Esophagus (tissue), 2 donors: ENCODE results near the gene NOC4L. TPM values are rescaled to one million over a fixed set of nuclear protein-coding genes. Genes with fewer than 3 reads are reported as not detected.
A peak's percentile ranks its signal among the peaks of the same experiment; 100 is the strongest.

Experiments used
- H3K27ac ChIP-seq, 2 donors: one replicate each; pipeline ENCODE4 v1.5.1; 2013; ENCODE audit warnings: low read depth in 2 of 2, mild to moderate bottlenecking in 2 of 2, inconsistent platforms in 1 of 2, low read length in 1 of 2, moderate library complexity in 1 of 2
- H3K27me3 ChIP-seq, 2 donors: one replicate each; pipeline ENCODE4 v1.6.1; 2013; ENCODE audit warnings: low read length in 2 of 2, control low read depth in 1 of 2, mild to moderate bottlenecking in 1 of 2; ENCODE audit not compliant: insufficient read depth in 2 of 2, control insufficient read depth in 1 of 2
- H3K36me3 ChIP-seq, 2 donors: one replicate each; pipeline ENCODE4 v1.6.1; 2013; ENCODE audit warnings: low read length in 1 of 2; ENCODE audit not compliant: control insufficient read depth in 2 of 2, insufficient read depth in 2 of 2
- H3K4me1 ChIP-seq, 2 donors: one replicate each; pipeline ENCODE4 v1.6.1; 2013; ENCODE audit warnings: low read length in 1 of 2; ENCODE audit not compliant: control insufficient read depth in 2 of 2, insufficient read depth in 2 of 2
- H3K4me3 ChIP-seq, 2 donors: one replicate each; pipeline ENCODE4 v1.5.1; 2013; ENCODE audit warnings: low read length in 2 of 2, mild to moderate bottlenecking in 2 of 2, low read depth in 1 of 2, moderate library complexity in 1 of 2
- H3K9me3 ChIP-seq, 2 donors: one replicate each; pipeline ENCODE4 v1.6.1; 2013; ENCODE audit warnings: mild to moderate bottlenecking in 2 of 2, low read depth in 1 of 2, low read length in 1 of 2, moderate library complexity in 1 of 2; ENCODE audit not compliant: control insufficient read depth in 2 of 2, insufficient read depth in 1 of 2
- WGBS, 2 donors: extraction: QIAGEN DNeasy Blood & Tissue Kit; methylation state at CpG; one replicate each; pipeline ENCODE4 v1.1.7; 2013; 5-methylcytosine and 5-hydroxymethylcytosine counted together
- polyA plus RNA-seq, 2 donors: library from polyadenylated mRNA; stranded (reverse); fragments of 200-250 nt; gene quantifications; one replicate each; pipeline ENCODE4 v1.2.3, GENCODE V29; 2013
- donor health status: healthy with polysubstance abuse.
- donor health status: Bipolar disorder and iron deficiency.

Gene NOC4L
- polyA plus RNA-seq, 2 donors: 20.6 to 22.7 TPM

- WGBS, 2 donors: 90 to 92% methylated on average over 19 to 20 of the region's 20 CpGs
- no peak overlapping the region for H3K4me3 ChIP-seq
- peaks cover 0 to 15% of the 10 kb centered on the region in 2 donors for H3K9me3 ChIP-seq
- no peak overlapping the region for H3K27ac ChIP-seq
- no peaks in the 10 kb centered on the region for H3K27me3 ChIP-seq
- H3K36me3 ChIP-seq: peaks cover 8 to 38% of the 10 kb centered on the region in 2 donors
- H3K4me1 ChIP-seq: peaks cover 0 to 9% of the 10 kb centered on the region in 2 donors
Measured at GRCh38 chr12:132152953-132153352, 8.7 kb downstream of the NOC4L start.

GRCh38 chr12:132153501-132154340 lies 9.5 kb downstream of the NOC4L start:
- Histone ChIP-seq H3K4me3 (peak overlapping the region in 1 of 2 donors; percentile 17), H3K36me3 (peaks cover 8 to 37% of the 10 kb centered on the region in 2 donors)
- WGBS, 2 donors: 32% methylated on average over 38 to 41 of the region's 41 CpGs

GRCh38 chr12:132154341-132154761 lies 10.1 kb downstream of the NOC4L start:
- Histone ChIP-seq H3K36me3 (peaks cover 8 to 37% of the 10 kb centered on the region in 2 donors), H3K4me3 (no peak overlapping the region), H3K27ac (no peak overlapping the region), H3K4me1 (peaks cover 0 to 9% of the 10 kb centered on the region in 2 donors), H3K9me3 (peaks cover 0 to 15% of the 10 kb centered on the region in 2 donors), H3K27me3 (no peaks in the 10 kb centered on the region)
- WGBS, 2 donors: 62 to 63% methylated on average over 21 of the region's 21 CpGs

More at GRCh38 chr12:132153501-132154340, 9.5 kb downstream of the NOC4L start:
- H3K4me1 ChIP-seq: peaks cover 0 to 9% of the 10 kb centered on the region in 2 donors
- H3K27ac ChIP-seq: no peak overlapping the region
- H3K27me3 ChIP-seq: no peaks in the 10 kb centered on the region
- H3K9me3 ChIP-seq: peaks cover 0 to 15% of the 10 kb centered on the region in 2 donors

GRCh38 chr12:132154941-132155770 lies 10.9 kb downstream of the NOC4L start:
- H3K27me3 ChIP-seq: no peaks in the 10 kb centered on the region
- H3K27ac ChIP-seq: no peak overlapping the region
- H3K9me3 ChIP-seq: peaks cover 0 to 15% of the 10 kb centered on the region in 2 donors
- H3K4me3 ChIP-seq: no peak overlapping the region
- H3K36me3 ChIP-seq: peaks cover 8 to 37% of the 10 kb centered on the region in 2 donors
- peaks cover 0 to 9% of the 10 kb centered on the region in 2 donors for H3K4me1 ChIP-seq
- 84 to 85% methylated on average over 46 to 51 of the region's 51 CpGs for whole genome bisulfite sequencing, 2 donors

GRCh38 chr12:132155771-132156572 lies 11.7 kb downstream of the NOC4L start:
- peaks cover 0 to 15% of the 10 kb centered on the region in 2 donors for H3K9me3 ChIP-seq
- no peak overlapping the region for H3K27ac ChIP-seq
- peaks cover 4 to 34% of the 10 kb centered on the region in 2 donors for H3K36me3 ChIP-seq
- peaks cover 0 to 9% of the 10 kb centered on the region in 2 donors for H3K4me1 ChIP-seq
- WGBS, 2 donors: 98% methylated on average over 10 of the region's 10 CpGs
- H3K27me3 ChIP-seq: no peaks in the 10 kb centered on the region
- no peak overlapping the region for H3K4me3 ChIP-seq

GRCh38 chr12:132156573-132157325 lies 12.5 kb downstream of the NOC4L start:
- no peak overlapping the region for H3K4me3 ChIP-seq
- peaks cover 0 to 18% of the 10 kb centered on the region in 2 donors for H3K9me3 ChIP-seq
- WGBS, 2 donors: 85 to 87% methylated on average over 8 of the region's 8 CpGs
- peaks cover 0 to 9% of the 10 kb centered on the region in 2 donors for H3K4me1 ChIP-seq
- peaks cover 4 to 26% of the 10 kb centered on the region in 2 donors for H3K36me3 ChIP-seq
- H3K27me3 ChIP-seq: no peaks in the 10 kb centered on the region
- no peak overlapping the region for H3K27ac ChIP-seq

- no peak overlapping the region for H3K27ac ChIP-seq
- no peaks in the 10 kb centered on the region for H3K27me3 ChIP-seq
- peaks cover 0 to 18% of the 10 kb centered on the region in 2 donors for H3K9me3 ChIP-seq
- no peak overlapping the region for H3K4me3 ChIP-seq
- peaks cover 0 to 13% of the 10 kb centered on the region in 2 donors for H3K4me1 ChIP-seq
- WGBS, 2 donors: 93% methylated on average over 5 of the region's 5 CpGs
- H3K36me3 ChIP-seq: peaks cover 0 to 22% of the 10 kb centered on the region in 2 donors
Measured at GRCh38 chr12:132157733-132158409, 13.6 kb downstream of the NOC4L start.
